Loucy (cell line): Measurements from ENCODE around the gene CEP128.

Source experiments
- H2AFZ ChIP-seq: fragments of 200-600 bp; sonication (generic); 2 replicates; pipeline ENCODE4 v1.6.0; 2016; ENCODE audit warnings: antibody characterized with exemption, mild to moderate bottlenecking, low read length, moderate library complexity
- H3F3A ChIP-seq: fragments of 200-600 bp; 2 replicates; pipeline ENCODE4 v1.6.0; 2016; ENCODE audit warnings: antibody characterized with exemption, low read depth, mild to moderate bottlenecking
- H3K27me3 ChIP-seq: fragments of 200-600 bp; sonication (generic); 2 replicates; pipeline ENCODE4 v1.6.1; 2014; ENCODE audit warnings: low read length, mild to moderate bottlenecking; ENCODE audit not compliant: insufficient read depth, poor library complexity, severe bottlenecking
- H3K36me3 ChIP-seq: fragments of 200-600 bp; sonication (generic); 2 replicates; pipeline ENCODE4 v1.6.1; 2016; ENCODE audit warnings: low read length; ENCODE audit not compliant: insufficient read depth
- H3K4me1 ChIP-seq: fragments of 200-600 bp; sonication (generic); 2 replicates; pipeline ENCODE4 v1.5.1; 2014; ENCODE audit warnings: low read length, mild to moderate bottlenecking; ENCODE audit not compliant: insufficient read depth, poor library complexity, severe bottlenecking
- H3K4me2 ChIP-seq: fragments of 200-600 bp; sonication (generic); 2 replicates; pipeline ENCODE4 v1.6.0; 2014; ENCODE audit warnings: antibody characterized with exemption, low read length, low read depth, mild to moderate bottlenecking; ENCODE audit not compliant: poor library complexity, severe bottlenecking
- H3K4me3 ChIP-seq: fragments of 200-600 bp; sonication (generic); 2 replicates; pipeline ENCODE4 v1.5.1; 2014; ENCODE audit warnings: low read length, mild to moderate bottlenecking, mixed read lengths; ENCODE audit not compliant: poor library complexity, severe bottlenecking
- H3K79me2 ChIP-seq: fragments of 200-600 bp; sonication (generic); 2 replicates; pipeline ENCODE4 v1.6.1; 2014; ENCODE audit warnings: low read length; ENCODE audit not compliant: insufficient read depth
- H3K9ac ChIP-seq: fragments of 200-600 bp; sonication (generic); 2 replicates; pipeline ENCODE4 v1.6.0; 2014; ENCODE audit warnings: mild to moderate bottlenecking, low read depth, low read length, moderate library complexity; ENCODE audit not compliant: poor library complexity, severe bottlenecking
- H3K9me2 ChIP-seq: fragments of 200-600 bp; sonication (generic); replicated peaks from 2 replicates; pipeline ENCODE4 v1.6.1; 2016; ENCODE audit warnings: low read depth, low read length, mixed read lengths
- H3K9me3 ChIP-seq: fragments of 200-600 bp; sonication (generic); 2 replicates; pipeline ENCODE4 v1.6.1; 2014; ENCODE audit warnings: mild to moderate bottlenecking, antibody characterized with exemption, low read length, low read depth; ENCODE audit not compliant: insufficient read depth
- H4K20me1 ChIP-seq: fragments of 200-600 bp; sonication (generic); 2 replicates; pipeline ENCODE4 v1.6.0; 2014; ENCODE audit warnings: antibody characterized with exemption, low read length, mild to moderate bottlenecking; ENCODE audit not compliant: insufficient read depth, poor library complexity, severe bottlenecking
- CTCF ChIP-seq: fragments of 200-600 bp; sonication (generic); conservative IDR thresholded peaks from 2 replicates; pipeline ENCODE4 v1.5.1; 2014; ENCODE audit warnings: mild to moderate bottlenecking, antibody characterized with exemption, low read length
- EZH2phosphoT487 ChIP-seq: fragments of 200-600 bp; IDR thresholded peaks from 2 replicates; pipeline ENCODE4 v1.6.1; 2018; ENCODE audit warnings: antibody characterized with exemption, mild to moderate bottlenecking, moderate library complexity, borderline replicate concordance

Gene CEP128

GRCh38 chr14:80669426-80669825 is 272.1 kb downstream of the CEP128 start:
- no peaks in the 10 kb centered on the region for H4K20me1 ChIP-seq
- no peaks in the 10 kb centered on the region for H3K9me2 ChIP-seq
- no peak overlapping the region for H3K9ac ChIP-seq
- no peaks in the 10 kb centered on the region for H3K79me2 ChIP-seq
- no peak overlapping the region for H3K4me2 ChIP-seq
- TF ChIP-seq CTCF (no peak), EZH2phosphoT487 (no peak)
- no peaks in the 10 kb centered on the region for H3F3A ChIP-seq
- H3K4me1 ChIP-seq: peaks cover 18% of the 10 kb centered on the region
- H3K9me3 ChIP-seq: peaks cover 3% of the 10 kb centered on the region; the same call in 1 of the 2 replicates
- H2AFZ ChIP-seq: no peak overlapping the region
- H3K4me3 ChIP-seq: no peak overlapping the region
- peaks cover 5% of the 10 kb centered on the region; the same call in 1 of the 2 replicates for H3K36me3 ChIP-seq
- H3K27me3 ChIP-seq: no peaks in the 10 kb centered on the region

GRCh38 chr14:80664576-80664975 is 277.0 kb downstream of the CEP128 start:
- no peaks in the 10 kb centered on the region for H3K79me2 ChIP-seq
- H4K20me1 ChIP-seq: no peaks in the 10 kb centered on the region
- peak overlapping the region; percentile 60 for H3K4me2 ChIP-seq
- no peak overlapping the region for H3K9ac ChIP-seq
- H3F3A ChIP-seq: no peaks in the 10 kb centered on the region
- H3K27me3 ChIP-seq: no peaks in the 10 kb centered on the region
- peaks cover 37% of the 10 kb centered on the region for H3K4me1 ChIP-seq
- no peaks in the 10 kb centered on the region for H3K9me3 ChIP-seq
- no peaks in the 10 kb centered on the region for H3K9me2 ChIP-seq
- H3K36me3 ChIP-seq: no peaks in the 10 kb centered on the region
- peak overlapping the region; percentile 28 for H3K4me3 ChIP-seq
- no peak overlapping the region for H2AFZ ChIP-seq
- TF ChIP-seq EZH2phosphoT487 (no peak), CTCF (no peak)

GRCh38 chr14:80663541-80663940 is 278.0 kb downstream of the CEP128 start:
- no peak overlapping the region for H3K9ac ChIP-seq
- H3K79me2 ChIP-seq: no peaks in the 10 kb centered on the region
- peaks cover 47% of the 10 kb centered on the region for H3K4me1 ChIP-seq
- no peak overlapping the region for H2AFZ ChIP-seq
- H3K9me3 ChIP-seq: no peaks in the 10 kb centered on the region
- H3F3A ChIP-seq: no peaks in the 10 kb centered on the region
- no peak overlapping the region for H3K4me2 ChIP-seq
- H3K4me3 ChIP-seq: no peak overlapping the region
- no peaks in the 10 kb centered on the region for H3K36me3 ChIP-seq
- no peaks in the 10 kb centered on the region for H3K9me2 ChIP-seq
- no peaks in the 10 kb centered on the region for H3K27me3 ChIP-seq
- H4K20me1 ChIP-seq: no peaks in the 10 kb centered on the region
- TF ChIP-seq CTCF (no peak), EZH2phosphoT487 (no peak)
